ENCODE data around the gene HSPA14.

DNA sequence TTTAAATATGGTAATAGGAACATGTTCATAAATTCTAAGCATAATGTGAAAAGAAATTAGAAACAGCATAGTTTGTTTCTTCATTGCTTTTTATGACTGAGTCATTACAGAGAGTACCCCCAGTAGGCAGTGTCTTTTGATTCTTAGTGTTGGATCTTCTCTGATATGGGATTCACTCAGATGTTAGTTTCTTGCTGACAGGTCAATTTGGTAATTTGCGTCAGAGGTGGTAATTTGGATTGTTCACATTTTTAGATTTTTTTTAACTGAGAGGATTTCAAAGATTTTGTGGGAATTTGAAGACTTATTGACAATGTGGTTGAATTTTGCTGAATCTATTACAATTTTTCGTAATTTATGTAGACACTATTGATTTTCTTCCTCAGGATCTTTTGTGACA lies 2.1 kb downstream of the HSPA14 start:
- no peak for TF ChIP-seq POLR2A (IDR thresholded peaks at IDR 0.05; ENCODE audit: extremely low read depth, insufficient read length)
- TF ChIP-seq, protein P1, sequence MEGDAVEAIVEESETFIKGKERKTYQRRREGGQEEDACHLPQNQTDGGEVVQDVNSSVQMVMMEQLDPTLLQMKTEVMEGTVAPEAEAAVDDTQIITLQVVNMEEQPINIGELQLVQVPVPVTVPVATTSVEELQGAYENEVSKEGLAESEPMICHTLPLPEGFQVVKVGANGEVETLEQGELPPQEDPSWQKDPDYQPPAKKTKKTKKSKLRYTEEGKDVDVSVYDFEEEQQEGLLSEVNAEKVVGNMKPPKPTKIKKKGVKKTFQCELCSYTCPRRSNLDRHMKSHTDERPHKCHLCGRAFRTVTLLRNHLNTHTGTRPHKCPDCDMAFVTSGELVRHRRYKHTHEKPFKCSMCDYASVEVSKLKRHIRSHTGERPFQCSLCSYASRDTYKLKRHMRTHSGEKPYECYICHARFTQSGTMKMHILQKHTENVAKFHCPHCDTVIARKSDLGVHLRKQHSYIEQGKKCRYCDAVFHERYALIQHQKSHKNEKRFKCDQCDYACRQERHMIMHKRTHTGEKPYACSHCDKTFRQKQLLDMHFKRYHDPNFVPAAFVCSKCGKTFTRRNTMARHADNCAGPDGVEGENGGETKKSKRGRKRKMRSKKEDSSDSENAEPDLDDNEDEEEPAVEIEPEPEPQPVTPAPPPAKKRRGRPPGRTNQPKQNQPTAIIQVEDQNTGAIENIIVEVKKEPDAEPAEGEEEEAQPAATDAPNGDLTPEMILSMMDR (IDR thresholded peaks at IDR 0.05; ENCODE audit: low read depth, low read length) = no peak
- TF ChIP-seq, protein P2, sequence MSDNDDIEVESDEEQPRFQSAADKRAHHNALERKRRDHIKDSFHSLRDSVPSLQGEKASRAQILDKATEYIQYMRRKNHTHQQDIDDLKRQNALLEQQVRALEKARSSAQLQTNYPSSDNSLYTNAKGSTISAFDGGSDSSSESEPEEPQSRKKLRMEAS (IDR thresholded peaks at IDR 0.05; ENCODE audit: low read depth, low read length) = no peak
- no peak for TF ChIP-seq MYC (IDR thresholded peaks at IDR 0.05; ENCODE audit: low read depth, low read length)
